Measurements from ENCODE around the gene AHI1. TPM values are rescaled to one million over a fixed set of nuclear protein-coding genes. Genes with fewer than 3 reads are reported as not detected.

The AHI1 gene
- total RNA-seq, 1 donor from 2014 or later, result 38.3 TPM

DNA sequence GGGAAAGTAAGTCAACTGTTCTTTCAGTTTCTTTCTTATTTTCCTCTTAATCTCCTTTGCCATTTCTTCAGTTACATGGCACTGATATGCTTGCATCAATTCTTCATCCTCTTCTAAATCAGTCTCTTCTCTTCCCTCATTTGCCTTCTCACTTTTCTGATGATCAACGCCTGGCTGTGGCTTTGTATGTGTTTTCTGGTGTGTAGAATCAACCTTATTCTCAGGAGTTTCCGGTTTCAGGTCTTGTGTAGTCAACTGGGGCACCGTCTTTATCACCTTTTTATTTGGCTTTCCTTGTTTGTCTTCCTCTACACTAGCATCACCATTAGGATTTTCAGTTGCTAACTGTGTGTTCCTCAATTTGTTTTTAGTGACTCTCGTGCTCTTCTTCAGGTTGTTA is 31.6 kb downstream of the AHI1 start:
- Mint-ChIP-seq H3K9me3 (ENCODE audit: low read depth) (peaks cover 2% of the 10 kb centered on the region), H3K27me3 (no peaks in the 10 kb centered on the region), H3K27ac (no peak overlapping the region), H3K36me3 (ENCODE audit: insufficient read depth) (peaks cover 23% of the 10 kb centered on the region), H3K4me1 (ENCODE audit: low read depth) (no peaks in the 10 kb centered on the region), H3K4me3 (ENCODE audit: low read depth) (no peak overlapping the region)
- DNase-seq (ENCODE audit: low spot score, unreplicated experiment), result no peak
- TF ChIP-seq, protein P1, sequence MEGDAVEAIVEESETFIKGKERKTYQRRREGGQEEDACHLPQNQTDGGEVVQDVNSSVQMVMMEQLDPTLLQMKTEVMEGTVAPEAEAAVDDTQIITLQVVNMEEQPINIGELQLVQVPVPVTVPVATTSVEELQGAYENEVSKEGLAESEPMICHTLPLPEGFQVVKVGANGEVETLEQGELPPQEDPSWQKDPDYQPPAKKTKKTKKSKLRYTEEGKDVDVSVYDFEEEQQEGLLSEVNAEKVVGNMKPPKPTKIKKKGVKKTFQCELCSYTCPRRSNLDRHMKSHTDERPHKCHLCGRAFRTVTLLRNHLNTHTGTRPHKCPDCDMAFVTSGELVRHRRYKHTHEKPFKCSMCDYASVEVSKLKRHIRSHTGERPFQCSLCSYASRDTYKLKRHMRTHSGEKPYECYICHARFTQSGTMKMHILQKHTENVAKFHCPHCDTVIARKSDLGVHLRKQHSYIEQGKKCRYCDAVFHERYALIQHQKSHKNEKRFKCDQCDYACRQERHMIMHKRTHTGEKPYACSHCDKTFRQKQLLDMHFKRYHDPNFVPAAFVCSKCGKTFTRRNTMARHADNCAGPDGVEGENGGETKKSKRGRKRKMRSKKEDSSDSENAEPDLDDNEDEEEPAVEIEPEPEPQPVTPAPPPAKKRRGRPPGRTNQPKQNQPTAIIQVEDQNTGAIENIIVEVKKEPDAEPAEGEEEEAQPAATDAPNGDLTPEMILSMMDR (IDR thresholded peaks at IDR 0.05; ENCODE audit: unreplicated experiment), result no peak

DNA sequence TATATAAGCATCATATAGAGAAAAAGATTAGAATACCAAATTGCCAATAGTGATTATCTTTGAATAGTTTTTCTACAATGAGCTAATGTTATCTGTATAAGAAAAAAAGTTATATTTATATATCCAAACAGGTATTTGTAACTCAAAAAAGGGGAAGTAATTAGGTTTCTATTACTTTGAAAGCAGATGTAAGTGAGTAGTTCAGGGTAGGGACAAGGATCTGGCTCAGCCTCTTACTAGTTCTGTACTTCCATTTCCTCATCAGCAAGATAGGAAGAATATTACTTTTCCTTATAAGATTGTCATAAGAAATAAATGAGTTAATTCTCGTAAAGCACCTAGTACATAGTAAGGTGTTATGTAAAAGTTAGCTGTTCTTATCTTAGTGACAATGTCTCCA is 32.2 kb downstream of the AHI1 start:
- Mint-ChIP-seq H3K9me3 (ENCODE audit: low read depth) (peaks cover 2% of the 10 kb centered on the region), H3K36me3 (ENCODE audit: insufficient read depth) (peaks cover 20% of the 10 kb centered on the region), H3K27ac (no peak overlapping the region), H3K4me3 (ENCODE audit: low read depth) (no peak overlapping the region), H3K4me1 (ENCODE audit: low read depth) (no peaks in the 10 kb centered on the region), H3K27me3 (no peaks in the 10 kb centered on the region)
- DNase-seq (ENCODE audit: low spot score, unreplicated experiment), result no peak
- TF ChIP-seq, protein P1 (IDR thresholded peaks at IDR 0.05; ENCODE audit: unreplicated experiment), result no peak

DNA sequence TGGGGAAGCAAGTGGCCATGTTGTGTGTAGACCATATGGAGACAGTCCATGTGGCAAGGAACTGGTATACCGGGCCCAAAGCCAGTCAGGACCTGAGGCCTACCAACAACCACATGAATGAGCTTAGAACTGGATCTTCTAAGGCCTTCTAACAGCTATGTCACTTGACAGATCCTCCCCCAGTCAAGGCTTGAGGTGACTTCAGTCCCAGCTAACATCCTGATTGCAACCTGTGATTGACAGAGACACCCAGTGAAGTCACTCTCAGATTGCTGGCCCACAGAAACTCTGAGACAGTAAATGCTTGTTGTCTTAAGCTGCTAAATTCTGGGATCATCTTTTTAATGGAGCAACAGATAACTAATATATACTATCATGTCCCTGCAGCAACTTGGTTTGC is 32.9 kb downstream of the AHI1 start:
- Mint-ChIP-seq H3K36me3 (ENCODE audit: insufficient read depth) (peaks cover 15% of the 10 kb centered on the region), H3K4me3 (ENCODE audit: low read depth) (no peak overlapping the region), H3K27ac (no peak overlapping the region), H3K4me1 (ENCODE audit: low read depth) (no peaks in the 10 kb centered on the region), H3K9me3 (ENCODE audit: low read depth) (peaks cover under 1% of the 10 kb centered on the region), H3K27me3 (no peaks in the 10 kb centered on the region)
- no peak for DNase-seq (ENCODE audit: low spot score, unreplicated experiment)
- TF ChIP-seq, protein P1 (IDR thresholded peaks at IDR 0.05; ENCODE audit: unreplicated experiment), result no peak

DNA sequence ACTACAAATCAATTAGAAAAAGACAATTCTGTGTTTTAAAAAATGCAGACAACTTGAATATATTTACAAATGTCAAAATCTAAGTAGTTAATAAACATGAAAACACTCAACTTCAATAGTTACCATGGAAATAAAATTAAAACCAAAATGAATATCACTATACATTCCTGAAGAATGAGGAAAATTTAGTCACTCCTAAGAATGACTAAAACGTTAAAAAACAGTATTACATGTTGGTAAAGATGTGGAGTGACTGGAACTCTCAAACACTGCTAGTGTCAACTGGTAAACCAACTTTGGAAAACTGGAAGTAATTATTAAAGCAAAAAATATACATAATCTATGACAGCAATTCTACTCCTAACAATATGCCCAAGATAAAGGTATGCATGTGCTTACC is 36.3 kb downstream of the AHI1 start:
- Mint-ChIP-seq H3K9me3 (ENCODE audit: low read depth) (no peaks in the 10 kb centered on the region), H3K27me3 (no peaks in the 10 kb centered on the region), H3K4me3 (ENCODE audit: low read depth) (no peak overlapping the region), H3K36me3 (ENCODE audit: insufficient read depth) (peaks cover 11% of the 10 kb centered on the region), H3K4me1 (ENCODE audit: low read depth) (peaks cover 2% of the 10 kb centered on the region), H3K27ac (no peak overlapping the region)
- no peak for DNase-seq (ENCODE audit: low spot score, unreplicated experiment)
- TF ChIP-seq, protein P1 (IDR thresholded peaks at IDR 0.05; ENCODE audit: unreplicated experiment), result no peak

DNA sequence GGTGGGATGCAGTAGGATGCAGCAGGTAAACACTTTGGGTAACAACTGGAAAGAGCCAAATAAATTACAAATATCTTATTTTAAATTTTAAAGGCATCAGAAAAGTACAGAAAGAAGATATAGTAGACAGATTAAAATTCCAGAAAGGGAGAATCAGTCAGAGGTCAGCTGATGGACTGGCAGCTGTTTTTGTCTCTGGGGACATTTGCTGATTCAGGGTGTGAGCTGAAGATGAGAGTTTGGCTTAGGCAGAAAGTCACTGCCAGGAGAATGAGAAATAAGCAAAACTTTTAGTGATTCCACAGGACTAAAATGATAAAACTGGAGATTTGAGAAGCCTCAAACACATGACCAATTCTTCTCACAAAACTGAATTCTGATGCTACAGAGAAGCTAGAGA is 39.5 kb downstream of the AHI1 start:
- Mint-ChIP-seq H3K27me3 (no peaks in the 10 kb centered on the region), H3K9me3 (ENCODE audit: low read depth) (no peaks in the 10 kb centered on the region), H3K4me1 (ENCODE audit: low read depth) (peaks cover 4% of the 10 kb centered on the region), H3K36me3 (ENCODE audit: insufficient read depth) (peaks cover 6% of the 10 kb centered on the region), H3K27ac (no peak overlapping the region), H3K4me3 (ENCODE audit: low read depth) (no peak overlapping the region)
- no peak for DNase-seq (ENCODE audit: low spot score, unreplicated experiment)
- TF ChIP-seq, protein P1 (IDR thresholded peaks at IDR 0.05; ENCODE audit: unreplicated experiment), result no peak
